RWPE1 (cell line): Measurements from ENCODE around the gene GLT1D1.
"Not testable (repeated sequence)": the region's sequence is repeated elsewhere in the genome, so short reads cannot be mapped to it uniquely, and the experiment has no call there.

ENCODE experiments used
- CTCF ChIA-PET: fragments of 350-600 bp; sonication (Branson Sonifier 250); formaldehyde crosslinking; extraction: SDS; loops from one replicate; lab custom pipeline; 2021; lab: Yijun Ruan, JAX
- POLR2A ChIA-PET: fragments of 400-600 bp; formaldehyde crosslinking; extraction: SDS; loops from one replicate; lab custom pipeline; 2020; ENCODE audit warnings: antibody characterized with exemption; ENCODE audit not compliant: low non-redundant PET; lab: Yijun Ruan, JAX
- DNase-seq: peaks from one replicate; pipeline ENCODE4 v3.0.0; 2012; ENCODE audit warnings: low spot score
- H3K27ac ChIP-seq: fragments of 450-650 bp; 2 replicates; pipeline ENCODE4 v1.5.1; 2017
- TF ChIP-seq, protein P1 (sequence below): fragments of 450-650 bp; conservative IDR thresholded peaks from 2 replicates; pipeline ENCODE4 v1.5.1; 2017; ENCODE audit warnings: low read depth, mild to moderate bottlenecking

The GLT1D1 gene

DNA sequence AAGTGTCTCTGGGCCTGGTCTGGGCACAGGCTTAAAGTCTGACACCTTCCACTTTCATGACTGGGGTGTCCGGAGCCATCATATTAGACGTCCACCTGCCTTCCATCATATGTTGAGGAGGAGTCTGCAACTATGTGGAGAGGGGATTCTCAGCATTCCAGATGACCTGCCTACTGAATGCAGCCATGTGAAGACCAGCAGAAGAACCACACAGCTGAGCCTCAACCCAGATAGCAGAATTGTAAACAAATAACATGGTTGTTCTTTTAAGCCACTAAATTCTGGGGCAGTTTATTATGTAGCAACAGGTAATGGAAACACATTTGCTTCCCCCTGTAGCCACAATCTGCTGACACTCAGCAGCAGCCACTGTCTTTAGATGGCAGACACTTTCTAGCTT lies 25.6 kb upstream of the GLT1D1 start:
- CTCF ChIA-PET: no interaction called here
- DNase-seq: no peak
- POLR2A ChIA-PET: no interaction called here
- TF ChIP-seq, protein P1, sequence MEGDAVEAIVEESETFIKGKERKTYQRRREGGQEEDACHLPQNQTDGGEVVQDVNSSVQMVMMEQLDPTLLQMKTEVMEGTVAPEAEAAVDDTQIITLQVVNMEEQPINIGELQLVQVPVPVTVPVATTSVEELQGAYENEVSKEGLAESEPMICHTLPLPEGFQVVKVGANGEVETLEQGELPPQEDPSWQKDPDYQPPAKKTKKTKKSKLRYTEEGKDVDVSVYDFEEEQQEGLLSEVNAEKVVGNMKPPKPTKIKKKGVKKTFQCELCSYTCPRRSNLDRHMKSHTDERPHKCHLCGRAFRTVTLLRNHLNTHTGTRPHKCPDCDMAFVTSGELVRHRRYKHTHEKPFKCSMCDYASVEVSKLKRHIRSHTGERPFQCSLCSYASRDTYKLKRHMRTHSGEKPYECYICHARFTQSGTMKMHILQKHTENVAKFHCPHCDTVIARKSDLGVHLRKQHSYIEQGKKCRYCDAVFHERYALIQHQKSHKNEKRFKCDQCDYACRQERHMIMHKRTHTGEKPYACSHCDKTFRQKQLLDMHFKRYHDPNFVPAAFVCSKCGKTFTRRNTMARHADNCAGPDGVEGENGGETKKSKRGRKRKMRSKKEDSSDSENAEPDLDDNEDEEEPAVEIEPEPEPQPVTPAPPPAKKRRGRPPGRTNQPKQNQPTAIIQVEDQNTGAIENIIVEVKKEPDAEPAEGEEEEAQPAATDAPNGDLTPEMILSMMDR: no peak
- no peak overlapping the region for H3K27ac ChIP-seq

DNA sequence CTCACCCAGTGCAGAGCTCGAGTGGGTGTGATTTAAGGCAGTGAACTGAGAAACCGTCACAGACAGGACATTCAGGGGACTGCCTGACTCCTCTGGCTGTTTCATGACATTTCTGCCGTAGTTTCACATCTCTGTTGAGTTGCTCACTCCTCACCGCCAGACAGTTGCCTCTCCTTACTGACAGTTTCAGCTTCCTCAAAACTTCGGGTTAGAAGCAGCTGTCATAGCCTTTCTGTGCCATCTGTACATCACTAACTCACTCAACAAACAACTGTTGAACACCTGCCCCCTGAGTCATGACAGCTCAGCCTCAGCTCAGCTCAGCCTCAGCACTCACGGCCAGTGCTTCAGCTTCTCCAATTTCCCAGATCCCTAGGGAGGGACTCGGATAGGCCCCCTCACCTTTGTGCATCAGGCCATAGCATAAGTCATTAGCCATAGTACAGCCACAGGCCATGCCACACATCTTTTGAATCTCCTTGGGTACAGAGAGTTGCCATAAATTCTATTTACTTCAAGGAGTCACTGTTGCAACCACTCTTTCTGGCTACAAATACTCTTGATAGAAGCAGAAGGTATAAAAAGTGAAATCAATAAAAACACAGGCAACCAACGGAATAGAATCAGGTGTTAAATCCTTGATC lies 23.3 kb upstream of the GLT1D1 start:
- DNase-seq: no peak
- ChIA-PET CTCF (no interaction called here), POLR2A (no interaction called here)
- TF ChIP-seq, protein P1: no peak
- no peak overlapping the region for H3K27ac ChIP-seq

DNA sequence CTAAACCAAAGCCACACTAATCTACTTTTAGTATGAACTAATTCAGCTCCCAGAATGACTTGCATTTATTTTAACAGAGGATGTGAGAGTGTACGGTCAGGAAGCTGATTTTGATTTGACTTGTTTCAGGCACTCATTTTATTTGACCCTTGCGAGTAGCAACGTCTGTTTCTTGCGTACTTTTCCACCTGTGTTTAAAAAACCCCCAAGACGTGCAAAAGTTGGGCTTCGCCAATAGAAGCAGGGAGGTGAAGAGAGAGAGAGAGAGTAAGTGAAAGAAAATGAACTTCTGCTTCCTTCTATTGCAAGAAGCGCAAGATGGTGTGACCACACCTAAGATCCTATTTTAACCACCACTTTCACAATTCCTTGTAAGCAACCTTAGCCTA lies 22.8 kb upstream of the GLT1D1 start:
- no peak for DNase-seq
- no peak overlapping the region for H3K27ac ChIP-seq
- CTCF ChIA-PET: no interaction called here
- POLR2A ChIA-PET: no interaction called here
- TF ChIP-seq, protein P1: no peak

DNA sequence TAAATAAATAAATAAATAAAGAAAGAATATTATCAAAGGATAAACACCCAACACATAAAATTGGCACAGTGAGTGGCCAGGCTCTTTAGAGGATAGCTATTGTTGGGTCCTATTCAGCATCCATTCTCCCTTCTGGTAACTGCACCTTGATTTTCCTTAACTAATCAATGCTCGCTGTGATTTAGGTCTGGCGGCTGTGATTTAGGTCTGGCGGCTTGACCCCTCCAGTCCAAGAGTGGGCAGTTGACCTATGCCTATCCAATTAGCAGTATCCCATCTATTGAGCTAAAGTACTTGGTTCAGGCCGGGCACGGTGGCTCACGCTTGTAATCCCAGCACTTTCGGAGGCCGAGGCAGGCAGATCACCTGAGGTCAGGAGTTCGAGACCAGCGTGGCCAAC lies 19.9 kb upstream of the GLT1D1 start:
- no peak for DNase-seq
- CTCF ChIA-PET: interaction anchor here (0.6 kb wide), 1 partner anchor 178 kb away, joined by 4 read pairs; no protein-coding TSS in a partner anchor

DNA sequence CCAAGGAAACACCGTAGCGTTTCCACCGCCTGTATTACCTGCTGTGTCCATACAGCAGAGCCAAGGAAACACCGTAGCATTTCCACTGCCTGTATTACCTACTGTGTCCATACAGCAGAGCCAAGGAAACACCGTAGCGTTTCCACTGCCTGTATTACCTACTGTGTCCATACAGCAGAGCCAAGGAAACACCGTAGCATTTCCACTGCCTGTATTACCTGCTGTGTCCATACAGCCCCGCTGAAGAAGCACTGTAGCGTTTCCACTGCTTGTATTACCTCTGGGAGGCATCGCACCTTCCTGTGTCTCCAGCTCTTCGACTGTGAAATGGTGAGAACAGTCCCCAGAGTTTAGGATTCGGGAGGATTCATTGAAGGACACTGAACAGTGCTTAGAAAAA lies 13.4 kb upstream of the GLT1D1 start:
- POLR2A ChIA-PET, H3K27ac ChIP-seq, DNase-seq, CTCF ChIA-PET: not testable (repeated sequence)

More for the DNA sequence above, 19.9 kb upstream of the GLT1D1 start:
- TF ChIP-seq, protein P1: no peak
- POLR2A ChIA-PET: no interaction called here
- no peak overlapping the region for H3K27ac ChIP-seq

DNA sequence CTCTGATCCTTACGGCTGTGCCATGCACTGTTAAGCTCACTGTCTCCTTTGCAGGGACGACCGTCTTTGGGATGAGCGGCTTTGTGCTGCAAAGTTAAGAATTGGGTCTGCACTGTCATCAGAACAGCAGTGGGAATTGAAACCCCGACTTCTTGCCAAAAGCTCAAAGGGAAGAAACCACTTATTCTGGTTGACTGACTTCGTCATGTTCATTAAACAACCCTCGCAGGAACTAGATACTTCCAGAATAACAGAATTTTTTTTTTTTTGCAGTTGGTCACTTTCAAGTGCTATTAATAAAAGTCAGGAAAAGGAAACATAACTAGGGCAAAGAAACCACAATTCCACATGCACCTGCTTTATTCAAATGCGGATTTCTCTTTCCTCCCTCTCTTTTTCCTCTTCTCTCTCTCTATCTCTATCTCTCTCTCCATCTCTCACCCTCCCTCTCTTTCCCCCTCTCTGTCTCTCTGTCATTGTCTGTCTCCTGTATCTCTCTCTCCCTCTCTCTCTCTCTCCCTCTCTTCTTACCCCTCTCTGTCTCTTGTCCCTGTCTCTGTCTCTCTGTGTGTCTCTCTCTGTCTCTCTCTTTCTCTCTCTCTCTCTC lies 12.3 kb upstream of the GLT1D1 start:
- TF ChIP-seq, protein P1: no peak
- DNase-seq: no peak
- CTCF ChIA-PET: interaction anchor here (0.7 kb wide), 1 partner anchor 32 kb away, joined by 9 read pairs; no protein-coding TSS in a partner anchor
- POLR2A ChIA-PET: no interaction called here
- no peak overlapping the region for H3K27ac ChIP-seq

DNA sequence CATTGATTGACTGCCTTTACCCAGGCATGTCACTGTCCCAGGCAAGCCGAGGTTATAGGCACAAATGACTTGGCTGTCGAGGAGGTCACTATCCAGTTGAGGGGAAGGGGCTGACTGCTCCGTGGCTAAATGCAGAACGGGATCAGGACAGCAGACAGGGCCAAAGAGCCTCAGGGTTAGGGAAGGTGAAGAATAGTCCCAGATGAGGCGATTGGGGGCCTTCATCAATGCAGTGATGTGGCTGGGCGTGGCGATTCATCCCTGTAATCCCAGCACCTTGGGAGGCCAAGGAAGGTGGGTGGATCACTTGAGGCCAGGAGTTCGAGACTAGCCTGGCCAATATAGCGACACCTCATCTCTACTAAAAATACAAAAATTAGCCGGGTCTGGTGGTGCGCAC lies 10.7 kb upstream of the GLT1D1 start:
- TF ChIP-seq, protein P1: no peak
- H3K27ac ChIP-seq: no peak overlapping the region
- POLR2A ChIA-PET: no interaction called here
- CTCF ChIA-PET: no interaction called here
- DNase-seq: no peak
